Measurements from ENCODE around the gene TMEM208.

The TMEM208 gene

GRCh38 chr16:67255553-67256221, 28.8 kb downstream of the TMEM208 start:
- Histone ChIP-seq H3K9ac (ENCODE audit: insufficient read length) (no peak overlapping the region), H3K4me3 (no peak overlapping the region), H3K9me3 (ENCODE audit: low read depth, low read length) (no peaks in the 10 kb centered on the region), H3K27ac (no peak overlapping the region), H3K36me3 (ENCODE audit: insufficient read depth, low read length) (no peaks in the 10 kb centered on the region)
- no peak for TF ChIP-seq EZH2 (IDR thresholded peaks at IDR 0.05)
- no peak for TF ChIP-seq POLR2AphosphoS5 (IDR thresholded peaks at IDR 0.05; ENCODE audit: borderline replicate concordance, low read depth, low read length)
- no peak for TF ChIP-seq FOXP2 (optimal IDR thresholded peaks at IDR 0.05; ENCODE audit: control extremely low read depth, extremely low read length, insufficient read depth)
- no peak for DNase-seq (ENCODE audit: low read depth, low spot score)

- no peak for DNase-seq (ENCODE audit: low read depth, low spot score)
- no peak for TF ChIP-seq EZH2 (IDR thresholded peaks at IDR 0.05)
- H3K9ac ChIP-seq (ENCODE audit: insufficient read length), result no peak overlapping the region
- H3K36me3 ChIP-seq (ENCODE audit: insufficient read depth, low read length), result no peaks in the 10 kb centered on the region
- no peak overlapping the region for H3K27ac ChIP-seq
- no peak overlapping the region for H3K4me3 ChIP-seq
- H3K9me3 ChIP-seq (ENCODE audit: low read depth, low read length), result no peaks in the 10 kb centered on the region
Observed at GRCh38 chr16:67256701-67257230, 29.8 kb downstream of the TMEM208 start.

DNA sequence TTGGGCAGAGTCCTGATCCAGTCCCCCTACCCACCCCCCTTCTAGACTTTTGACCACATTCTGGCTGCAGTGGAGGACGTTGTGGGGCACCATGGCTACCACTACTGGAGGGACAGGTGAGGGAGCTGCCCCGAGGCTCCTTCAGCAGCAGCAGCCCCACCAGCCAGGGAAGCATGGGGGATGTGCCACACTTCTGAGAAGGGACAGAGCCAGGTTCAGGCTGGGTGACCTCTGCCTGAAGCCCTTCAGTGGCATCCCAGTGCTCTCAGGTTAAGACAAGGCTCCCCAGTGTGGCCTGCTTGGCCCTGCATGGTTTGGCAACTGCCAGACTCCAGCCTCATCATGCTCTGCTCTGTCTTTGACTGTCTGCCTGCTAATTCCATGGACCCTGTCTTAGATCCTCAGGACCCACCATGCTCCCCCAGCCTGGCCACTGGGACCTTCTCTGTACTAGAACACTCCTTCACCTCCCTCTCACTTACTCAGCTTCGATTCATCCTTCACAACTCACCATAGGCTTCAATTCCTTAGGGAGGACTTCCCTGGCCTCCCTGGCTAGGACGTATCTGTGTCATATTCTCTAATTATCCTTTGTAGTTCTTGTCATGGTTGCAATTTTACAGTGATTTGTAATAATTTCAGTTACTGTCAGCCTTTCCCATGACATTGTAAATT, 30.7 kb downstream of the TMEM208 start:
- H3K9me3 ChIP-seq (ENCODE audit: low read depth, low read length), result no peaks in the 10 kb centered on the region
- no peak overlapping the region for H3K27ac ChIP-seq
- H3K9ac ChIP-seq (ENCODE audit: insufficient read length), result no peak overlapping the region
- no peak for TF ChIP-seq POLR2AphosphoS5 (IDR thresholded peaks at IDR 0.05; ENCODE audit: borderline replicate concordance, low read depth, low read length)
- DNase-seq (ENCODE audit: low read depth, low spot score), result no peak
- H3K4me3 ChIP-seq, result no peak overlapping the region
- H3K36me3 ChIP-seq (ENCODE audit: insufficient read depth, low read length), result no peaks in the 10 kb centered on the region

DNA sequence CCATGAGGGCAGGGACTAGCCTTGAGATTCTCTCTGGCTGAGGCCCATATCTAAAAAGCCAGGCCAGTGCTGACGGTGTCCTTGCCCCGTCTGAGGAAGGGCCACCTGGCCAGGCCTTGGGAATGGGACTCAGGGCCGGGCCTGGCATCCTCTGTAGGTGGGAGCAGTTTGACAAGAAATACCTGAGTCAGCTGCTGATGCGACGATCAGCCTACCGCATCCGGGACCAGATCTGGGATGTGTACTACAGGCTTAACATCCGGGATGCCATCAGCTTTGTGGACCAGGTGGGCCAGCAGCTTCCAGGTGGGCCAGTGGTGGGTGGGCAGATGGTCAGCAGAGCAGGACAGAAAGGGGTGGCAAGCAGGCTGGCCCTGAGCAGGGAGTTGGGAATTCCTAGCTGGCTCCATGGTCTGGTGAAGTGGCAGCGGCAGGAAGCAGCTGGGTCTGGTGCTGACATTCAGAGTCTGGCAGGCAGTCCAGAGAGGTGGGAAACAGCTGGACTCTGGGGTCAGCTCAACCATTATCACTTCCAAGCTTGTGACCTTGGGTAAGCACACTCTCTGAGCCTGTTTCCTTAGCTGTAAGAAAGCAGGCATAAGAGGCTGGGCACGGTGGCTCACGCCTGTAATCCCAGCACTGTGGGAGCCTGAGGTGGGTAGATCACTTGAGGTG, 31.4 kb downstream of the TMEM208 start:
- DNase-seq (ENCODE audit: low read depth, low spot score), result no peak
- no peak overlapping the region for H3K4me3 ChIP-seq
- no peak for TF ChIP-seq FOXP2 (optimal IDR thresholded peaks at IDR 0.05; ENCODE audit: control extremely low read depth, extremely low read length, insufficient read depth)
- no peak for TF ChIP-seq POLR2AphosphoS5 (IDR thresholded peaks at IDR 0.05; ENCODE audit: borderline replicate concordance, low read depth, low read length)
- no peak for TF ChIP-seq EZH2 (IDR thresholded peaks at IDR 0.05)
- no peak overlapping the region for H3K27ac ChIP-seq
- no peak overlapping the region for H3K9ac ChIP-seq (ENCODE audit: insufficient read length)
- H3K36me3 ChIP-seq (ENCODE audit: insufficient read depth, low read length), result no peaks in the 10 kb centered on the region
- H3K9me3 ChIP-seq (ENCODE audit: low read depth, low read length), result no peaks in the 10 kb centered on the region

GRCh38 chr16:67259705-67260104, 32.8 kb downstream of the TMEM208 start:
- H3K9me3 ChIP-seq (ENCODE audit: low read depth, low read length), result no peaks in the 10 kb centered on the region
- H3K27ac ChIP-seq, result no peak overlapping the region
- no peak overlapping the region for H3K4me3 ChIP-seq
- no peak overlapping the region for H3K9ac ChIP-seq (ENCODE audit: insufficient read length)
- H3K36me3 ChIP-seq (ENCODE audit: insufficient read depth, low read length), result no peaks in the 10 kb centered on the region
- TF ChIP-seq POLR2AphosphoS5 (IDR thresholded peaks at IDR 0.05; ENCODE audit: borderline replicate concordance, low read depth, low read length) (no peak), FOXP2 (optimal IDR thresholded peaks at IDR 0.05; ENCODE audit: control extremely low read depth, extremely low read length, insufficient read depth) (no peak), EZH2 (IDR thresholded peaks at IDR 0.05) (no peak)
- no peak for DNase-seq (ENCODE audit: low read depth, low spot score)

DNA sequence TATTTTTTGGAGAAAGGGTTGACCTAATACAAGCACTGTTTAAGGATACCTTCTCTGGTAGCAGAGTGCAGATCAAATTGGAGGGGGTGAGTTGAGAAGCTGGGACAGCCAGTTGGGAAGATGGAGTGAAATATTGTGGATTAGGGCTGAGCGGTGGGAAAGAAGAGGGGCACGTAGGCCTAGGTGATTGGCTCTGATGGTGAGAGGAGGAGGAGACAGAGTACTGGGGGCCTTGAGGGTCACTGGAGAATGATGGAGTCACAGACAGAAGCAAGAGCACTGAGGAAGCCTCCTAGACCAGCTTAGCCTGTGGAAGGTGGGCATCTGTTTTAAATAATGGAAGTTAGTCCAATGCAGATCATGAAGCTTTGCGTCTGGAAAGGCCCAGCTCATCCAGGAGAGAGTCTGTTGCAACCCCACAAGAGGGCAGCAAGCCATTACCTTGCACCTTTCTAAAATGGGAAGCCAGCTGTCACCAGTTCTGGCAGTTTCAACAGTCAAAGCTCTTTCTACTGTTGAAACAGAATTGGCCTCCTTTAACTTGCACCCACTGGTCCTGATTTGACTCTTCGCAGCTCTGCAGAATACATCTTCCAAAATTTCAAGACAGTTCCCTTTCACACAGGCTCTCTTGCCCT, 33.6 kb downstream of the TMEM208 start:
- Histone ChIP-seq H3K9ac (ENCODE audit: insufficient read length) (no peak overlapping the region), H3K36me3 (ENCODE audit: insufficient read depth, low read length) (no peaks in the 10 kb centered on the region), H3K27ac (no peak overlapping the region), H3K9me3 (ENCODE audit: low read depth, low read length) (no peaks in the 10 kb centered on the region), H3K4me3 (no peak overlapping the region)
- TF ChIP-seq EZH2 (IDR thresholded peaks at IDR 0.05) (no peak), FOXP2 (optimal IDR thresholded peaks at IDR 0.05; ENCODE audit: control extremely low read depth, extremely low read length, insufficient read depth) (no peak), POLR2AphosphoS5 (IDR thresholded peaks at IDR 0.05; ENCODE audit: borderline replicate concordance, low read depth, low read length) (no peak)
- DNase-seq (ENCODE audit: low read depth, low spot score), result no peak

DNA sequence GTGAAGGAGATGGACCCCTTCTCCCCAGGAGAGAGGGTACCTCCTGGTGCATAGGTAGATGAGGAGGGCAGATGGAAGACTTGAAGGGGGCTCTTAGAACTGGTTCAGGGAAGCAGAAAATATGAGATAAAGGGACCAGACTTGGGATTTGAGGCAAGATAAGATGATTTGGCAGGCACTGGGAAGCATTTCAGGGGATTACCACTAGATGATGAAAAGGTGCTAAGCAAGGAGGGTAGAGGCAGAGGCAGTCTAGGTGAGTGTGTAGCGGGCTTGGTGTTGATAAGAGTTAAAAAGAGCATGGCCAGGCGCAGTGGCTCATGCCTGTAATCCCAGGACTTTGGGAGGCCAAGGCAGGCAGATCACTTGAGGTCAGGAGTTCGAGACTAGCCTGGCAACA, 36.3 kb downstream of the TMEM208 start:
- DNase-seq (ENCODE audit: low read depth, low spot score), result no peak
- Histone ChIP-seq H3K9me3 (ENCODE audit: low read depth, low read length) (no peaks in the 10 kb centered on the region), H3K36me3 (ENCODE audit: insufficient read depth, low read length) (no peaks in the 10 kb centered on the region), H3K4me3 (no peak overlapping the region), H3K27ac (no peak overlapping the region), H3K9ac (ENCODE audit: insufficient read length) (no peak overlapping the region)
- no peak for TF ChIP-seq EZH2 (IDR thresholded peaks at IDR 0.05)
- TF ChIP-seq POLR2AphosphoS5 (IDR thresholded peaks at IDR 0.05; ENCODE audit: borderline replicate concordance, low read depth, low read length), result no peak
- no peak for TF ChIP-seq FOXP2 (optimal IDR thresholded peaks at IDR 0.05; ENCODE audit: control extremely low read depth, extremely low read length, insufficient read depth)

DNA sequence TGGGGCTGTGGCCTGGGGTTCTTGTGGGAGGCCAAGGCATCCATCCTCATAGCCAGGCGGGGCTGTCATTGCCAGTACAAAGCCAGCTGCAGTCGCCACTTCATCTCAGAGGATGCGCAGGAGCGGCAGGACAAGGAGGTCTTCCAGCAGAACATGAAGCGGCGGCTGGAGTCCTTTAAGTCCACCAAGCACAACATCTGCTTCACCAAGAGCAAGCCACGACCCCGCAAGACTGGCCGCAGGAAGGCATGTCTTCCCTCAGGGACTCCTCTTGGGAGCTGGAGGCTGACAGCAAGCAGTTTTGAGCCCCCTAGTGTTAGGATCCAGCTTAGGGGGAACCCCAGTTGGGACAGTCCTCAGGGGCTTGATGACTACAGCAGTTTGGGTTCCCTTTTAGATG, 37.3 kb downstream of the TMEM208 start:
- no peaks in the 10 kb centered on the region for H3K9me3 ChIP-seq (ENCODE audit: low read depth, low read length)
- no peak overlapping the region for H3K4me3 ChIP-seq
- H3K36me3 ChIP-seq (ENCODE audit: insufficient read depth, low read length), result no peaks in the 10 kb centered on the region
- H3K9ac ChIP-seq (ENCODE audit: insufficient read length), result no peak overlapping the region
- H3K27ac ChIP-seq, result no peak overlapping the region
- no peak for DNase-seq (ENCODE audit: low read depth, low spot score)
- TF ChIP-seq EZH2 (IDR thresholded peaks at IDR 0.05) (no peak), FOXP2 (optimal IDR thresholded peaks at IDR 0.05; ENCODE audit: control extremely low read depth, extremely low read length, insufficient read depth) (no peak), POLR2AphosphoS5 (IDR thresholded peaks at IDR 0.05; ENCODE audit: borderline replicate concordance, low read depth, low read length) (no peak)
